Vagina (tissue), 2 donors: ENCODE data around the gene UBE2V1. TPM values are rescaled to one million over a fixed set of nuclear protein-coding genes. Genes with fewer than 3 reads are reported as not detected.

ENCODE experiments used
- DNase-seq, 2 donors: peaks; one replicate each; pipeline ENCODE4 v3.0.0-alpha.2; 2017; ENCODE audit errors: extremely low spot score in 2 of 2
- H3K27ac ChIP-seq: fragments of 200-600 bp; sonication (generic); one replicate; pipeline ENCODE4 v1.5.1; 2019
- H3K27me3 ChIP-seq: fragments of 200-600 bp; sonication (generic); one replicate; pipeline ENCODE4 v1.5.1; 2019
- H3K36me3 ChIP-seq, 2 donors: fragments of 200-600 bp; sonication (generic); one replicate each; pipeline ENCODE4 v1.5.1; 2017 to 2019
- H3K4me1 ChIP-seq: fragments of 200-600 bp; sonication (generic); one replicate; pipeline ENCODE4 v1.5.1; 2019
- H3K4me3 ChIP-seq, 2 donors: fragments of 200-600 bp; sonication (generic); 1 replicate in 1 of 2; 2 replicates in 1 of 2; pipeline ENCODE4 v1.5.1; 2016 to 2019
- H3K9me3 ChIP-seq: fragments of 200-600 bp; sonication (generic); one replicate; pipeline ENCODE4 v1.5.1; 2019
- CTCF ChIP-seq, 3 experiments: fragments of 450-650 bp in 2 of 3; fragments of 200-600 bp in 1 of 3; sonication (generic) in 1 of 3; IDR thresholded peaks; one replicate each; pipeline ENCODE4 v1.5.1; 2017 to 2019; ENCODE audit warnings: antibody characterized with exemption in 3 of 3, mild to moderate bottlenecking in 2 of 3, moderate library complexity in 2 of 3
- POLR2A ChIP-seq, 2 donors: fragments of 450-650 bp; IDR thresholded peaks; one replicate each; pipeline ENCODE4 v1.6.1; 2017; ENCODE audit warnings: antibody characterized with exemption in 2 of 2, mild to moderate bottlenecking in 2 of 2, moderate library complexity in 2 of 2
- POLR2AphosphoS5 ChIP-seq, 2 donors: sonication (generic); formaldehyde crosslinking; IDR thresholded peaks; one replicate each; pipeline ENCODE4 v1.9.0; 2017; ENCODE audit warnings: antibody characterized with exemption in 2 of 2, mild to moderate bottlenecking in 2 of 2, low read depth in 1 of 2; ENCODE audit not compliant: insufficient read depth in 1 of 2
- intact Hi-C: fragments of 100-400 bp; cut with DNase I; formaldehyde crosslinking; loops from one replicate; pipeline ENCODE4 v1.15.1; 2023
- total RNA-seq: library from RNA; depleted of rRNA; stranded (reverse); fragments of >200 nt; gene quantifications from one replicate; pipeline ENCODE4 v1.2.3, GENCODE V29; 2016

The UBE2V1 gene
- total RNA-seq, 1 donor from 2014 or later: 74.2 TPM

GRCh38 chr20:50043573-50044352 is 69.2 kb downstream of the UBE2V1 start:
- peaks cover 20% of the 10 kb centered on the region for H3K4me1 ChIP-seq
- no peaks in the 10 kb centered on the region for H3K27me3 ChIP-seq
- no peaks in the 10 kb centered on the region for H3K9me3 ChIP-seq
- no peaks in the 10 kb centered on the region for H3K36me3 ChIP-seq
- H3K27ac ChIP-seq: no peak overlapping the region
- no peak for DNase-seq
- intact Hi-C loops: no loop called here
- H3K4me3 ChIP-seq: no peak overlapping the region
- no peak for TF ChIP-seq POLR2AphosphoS5 (IDR thresholded peaks at IDR 0.05; ENCODE audit: insufficient read depth in 1 of 2, low read depth in 1 of 2)
- no peak for TF ChIP-seq CTCF (IDR thresholded peaks at IDR 0.05)
- TF ChIP-seq POLR2A (IDR thresholded peaks at IDR 0.05): no peak

- intact Hi-C loops: no loop called here
- H3K27me3 ChIP-seq: no peaks in the 10 kb centered on the region
- peaks cover 14% of the 10 kb centered on the region for H3K4me1 ChIP-seq
- no peak overlapping the region for H3K4me3 ChIP-seq
- no peak for DNase-seq
- no peaks in the 10 kb centered on the region for H3K9me3 ChIP-seq
- H3K27ac ChIP-seq: no peak overlapping the region
- TF ChIP-seq POLR2AphosphoS5 (IDR thresholded peaks at IDR 0.05; ENCODE audit: insufficient read depth in 1 of 2, low read depth in 1 of 2): no peak
- no peaks in the 10 kb centered on the region for H3K36me3 ChIP-seq
These were observed 70.3 kb downstream of the UBE2V1 start for GRCh38 chr20:50042370-50043313.

- no peaks in the 10 kb centered on the region for H3K36me3 ChIP-seq
- H3K9me3 ChIP-seq: no peaks in the 10 kb centered on the region
- TF ChIP-seq POLR2AphosphoS5 (IDR thresholded peaks at IDR 0.05; ENCODE audit: insufficient read depth in 1 of 2, low read depth in 1 of 2) (no peak), POLR2A (IDR thresholded peaks at IDR 0.05) (no peak), CTCF (IDR thresholded peaks at IDR 0.05) (no peak)
- no peak overlapping the region for H3K27ac ChIP-seq
- intact Hi-C loops: no loop called here
- no peak overlapping the region for H3K4me3 ChIP-seq
- H3K4me1 ChIP-seq: peaks cover 2% of the 10 kb centered on the region
- no peaks in the 10 kb centered on the region for H3K27me3 ChIP-seq
- DNase-seq: no peak
These were observed 71.6 kb downstream of the UBE2V1 start for GRCh38 chr20:50041246-50041873.

GRCh38 chr20:50040432-50041245 is 72.3 kb downstream of the UBE2V1 start:
- no peak for DNase-seq
- Histone ChIP-seq H3K36me3 (no peaks in the 10 kb centered on the region), H3K27ac (no peak overlapping the region), H3K4me3 (no peak overlapping the region), H3K4me1 (no peaks in the 10 kb centered on the region), H3K9me3 (no peaks in the 10 kb centered on the region), H3K27me3 (no peaks in the 10 kb centered on the region)
- TF ChIP-seq POLR2AphosphoS5 (IDR thresholded peaks at IDR 0.05; ENCODE audit: insufficient read depth in 1 of 2, low read depth in 1 of 2) (no peak), POLR2A (IDR thresholded peaks at IDR 0.05) (no peak), CTCF (IDR thresholded peaks at IDR 0.05) (no peak)
- intact Hi-C loops: no loop called here
